Coronary artery (tissue), 2 donors: ENCODE data around the gene PDIA3.
"Not testable (repeated sequence)": the region's sequence is repeated elsewhere in the genome, so short reads cannot be mapped to it uniquely, and the experiment has no call there.

Experiments
- DNase-seq: peaks from one replicate; pipeline ENCODE4 v3.0.0-alpha.2; 2017; ENCODE audit warnings: low spot score
- H3K27ac ChIP-seq, 2 donors: fragments of 200-600 bp; sonication (generic); one replicate each; pipeline ENCODE4 v1.5.1; 2016 to 2019
- H3K4me3 ChIP-seq: fragments of 200-600 bp; sonication (generic); 2 replicates; pipeline ENCODE4 v1.5.1; 2016; ENCODE audit warnings: mild to moderate bottlenecking, moderate library complexity
- TF ChIP-seq, protein P1 (sequence below): fragments of 200-600 bp; sonication (generic); IDR thresholded peaks from one replicate; pipeline ENCODE4 v1.5.1; 2019; ENCODE audit warnings: antibody characterized with exemption

PDIA3 gene

DNA sequence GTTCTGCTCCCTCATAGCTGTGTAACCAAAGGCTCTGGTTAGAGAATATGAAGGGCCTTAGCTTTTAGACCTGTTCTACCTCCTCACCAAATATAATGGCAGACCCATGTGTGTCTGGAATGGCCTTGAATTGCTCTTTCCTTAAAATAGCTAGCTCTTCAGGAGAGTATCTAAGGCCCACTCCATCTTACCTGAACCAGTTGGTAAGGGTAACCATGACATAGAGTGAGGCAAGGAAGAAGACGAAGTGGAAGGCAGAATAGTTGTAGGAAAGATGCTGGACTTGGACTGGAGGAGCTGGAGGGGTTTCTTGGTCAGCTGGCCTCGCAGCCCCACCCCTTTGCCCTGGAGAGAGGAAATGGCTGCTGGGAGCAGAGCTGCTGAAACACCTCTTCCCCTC lies 49.0 kb downstream of the PDIA3 start:
- TF ChIP-seq, protein P1, sequence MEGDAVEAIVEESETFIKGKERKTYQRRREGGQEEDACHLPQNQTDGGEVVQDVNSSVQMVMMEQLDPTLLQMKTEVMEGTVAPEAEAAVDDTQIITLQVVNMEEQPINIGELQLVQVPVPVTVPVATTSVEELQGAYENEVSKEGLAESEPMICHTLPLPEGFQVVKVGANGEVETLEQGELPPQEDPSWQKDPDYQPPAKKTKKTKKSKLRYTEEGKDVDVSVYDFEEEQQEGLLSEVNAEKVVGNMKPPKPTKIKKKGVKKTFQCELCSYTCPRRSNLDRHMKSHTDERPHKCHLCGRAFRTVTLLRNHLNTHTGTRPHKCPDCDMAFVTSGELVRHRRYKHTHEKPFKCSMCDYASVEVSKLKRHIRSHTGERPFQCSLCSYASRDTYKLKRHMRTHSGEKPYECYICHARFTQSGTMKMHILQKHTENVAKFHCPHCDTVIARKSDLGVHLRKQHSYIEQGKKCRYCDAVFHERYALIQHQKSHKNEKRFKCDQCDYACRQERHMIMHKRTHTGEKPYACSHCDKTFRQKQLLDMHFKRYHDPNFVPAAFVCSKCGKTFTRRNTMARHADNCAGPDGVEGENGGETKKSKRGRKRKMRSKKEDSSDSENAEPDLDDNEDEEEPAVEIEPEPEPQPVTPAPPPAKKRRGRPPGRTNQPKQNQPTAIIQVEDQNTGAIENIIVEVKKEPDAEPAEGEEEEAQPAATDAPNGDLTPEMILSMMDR = no peak
- DNase-seq = no peak
- Histone ChIP-seq H3K27ac (peak overlapping the region in 1 of 2 donors; percentile 24), H3K4me3 (peak overlapping the region; percentile 93)

DNA sequence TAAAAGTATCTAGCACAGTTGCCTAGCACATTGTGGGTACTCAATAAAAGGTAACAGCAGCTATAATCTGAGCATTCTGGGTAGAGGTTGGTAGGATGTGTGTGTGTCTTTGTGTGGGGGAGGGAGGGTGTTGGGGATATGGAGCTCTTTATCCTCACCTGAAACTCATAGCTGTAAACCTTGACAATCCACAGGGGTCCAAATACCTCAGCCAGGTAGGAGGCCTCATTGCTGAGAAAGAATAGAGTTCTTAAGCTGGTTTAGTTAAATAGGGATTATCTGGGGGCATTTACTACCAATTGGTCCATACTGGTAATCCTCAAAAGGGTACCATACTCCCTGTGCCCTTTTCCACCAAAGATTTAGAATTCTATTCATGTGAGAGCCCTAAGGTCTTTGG lies 49.8 kb downstream of the PDIA3 start:
- no peak for DNase-seq
- TF ChIP-seq, protein P1 = no peak
- Histone ChIP-seq H3K4me3 (no peak overlapping the region), H3K27ac (no peak overlapping the region)

- DNase-seq = no peak
- Histone ChIP-seq H3K27ac (peak overlapping the region in 1 of 2 donors; percentile 21), H3K4me3 (no peak overlapping the region)
- TF ChIP-seq, protein P1 = no peak
These were observed 50.3 kb downstream of the PDIA3 start for GRCh38 chr15:43796566-43796965.

DNA sequence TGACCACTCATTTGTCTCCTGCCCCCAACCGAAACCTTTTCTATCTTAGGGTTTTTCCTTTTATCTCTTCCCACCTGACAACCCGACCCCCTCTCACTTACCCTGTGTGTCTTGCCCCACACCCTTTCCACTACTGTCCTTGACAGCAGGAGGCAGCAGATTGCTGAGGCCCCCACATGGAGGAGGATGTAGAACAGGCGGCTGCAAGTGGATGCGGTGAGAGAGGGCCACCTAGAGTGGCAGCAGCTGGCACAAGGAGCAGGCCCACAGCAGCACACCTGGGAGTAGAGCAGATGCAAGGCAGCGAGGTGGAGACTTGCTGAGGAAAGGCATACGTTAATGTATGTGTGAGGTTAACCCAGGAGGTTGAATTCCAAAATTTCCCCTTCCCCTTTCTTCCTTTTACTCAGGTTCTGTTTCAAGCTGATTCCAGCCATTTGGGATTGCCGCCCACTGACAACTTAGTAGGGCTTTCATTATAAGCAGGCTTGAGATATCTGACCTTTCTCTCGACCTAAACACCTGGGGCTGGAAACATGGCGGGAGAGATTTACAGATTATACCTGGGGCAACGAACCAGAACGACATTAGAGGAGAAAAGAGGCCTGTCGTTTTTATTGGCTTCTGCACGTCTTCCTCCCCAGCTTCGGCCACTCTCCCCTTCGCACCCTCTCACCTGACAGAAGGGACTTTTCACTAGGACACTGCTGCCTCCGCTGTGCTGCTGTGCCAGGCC lies 53.1 kb downstream of the PDIA3 start:
- no peak for DNase-seq

GRCh38 chr15:43799945-43800285 lies 53.7 kb downstream of the PDIA3 start, which contains the start of gene SERINC4:
Gene SERINC4, minus strand, starts transcription at chr15:43800220. Its CDS starts 234 bp downstream, at chr15:43799986.
- DNase-seq = no peak
- peak within 1 kb of the TSS; percentile 75 to 96 for H3K27ac ChIP-seq
- H3K4me3 ChIP-seq = peak within 1 kb of the TSS; percentile 84
- TF ChIP-seq, protein P1 = no peak

More for the DNA sequence above, 53.1 kb downstream of the PDIA3 start:
- TF ChIP-seq, protein P1 = no peak
- H3K27ac ChIP-seq = peak overlapping the region; percentile 75 to 96
- H3K4me3 ChIP-seq = no peak overlapping the region

- Histone ChIP-seq H3K27ac (peak within 1 kb of the TSS; percentile 75 to 96), H3K4me3 (peak within 1 kb of the TSS; percentile 84)
- TF ChIP-seq, protein P1 = no peak
- peak; percentile 95 for DNase-seq
These were observed 54.3 kb downstream of the PDIA3 start, which contains the start of gene HYPK for GRCh38 chr15:43800286-43801141. Gene HYPK, plus strand, starts transcription at chr15:43800599. Its CDS starts 24 bp downstream, at chr15:43800623.

- not testable (repeated sequence) for H3K4me3 ChIP-seq, H3K27ac ChIP-seq, DNase-seq
These were observed 56.4 kb downstream of the PDIA3 start for GRCh38 chr15:43802676-43803075.
